GM12878 (cell line): Measurements from ENCODE around the gene CHD6. TPM values are rescaled to one million over a fixed set of nuclear protein-coding genes. Genes with fewer than 3 reads are reported as not detected.

Experiments used
- ATAC-seq: fragments of 200-7000 bp; cut with Tn5 transposase; 3 replicates; pipeline ENCODE4 v1.9.1; 2020; ENCODE audit warnings: mild to moderate bottlenecking, moderate library complexity
- BruUV-seq: library from RNA; stranded (reverse); fragments of 400-500 nt; replicated peaks from 2 replicates; lab custom pipeline; 2021; lab: Mats Ljungman, UMichigan
- CTCF ChIA-PET: fragments of 300-600 bp; sonication (Branson Sonifier 250); formaldehyde crosslinking; extraction: SDS; loops from one replicate; lab custom pipeline; 2021; ENCODE audit warnings: inconsistent platforms; lab: Yijun Ruan, JAX
- POLR2A ChIA-PET: fragments of 350-600 bp; formaldehyde crosslinking; extraction: SDS; loops from one replicate; lab custom pipeline; 2021; ENCODE audit warnings: inconsistent platforms; lab: Charles Lee
- RAD21 ChIA-PET: fragments of 300-600 bp; sonication (Branson Sonifier 250); formaldehyde crosslinking; loops from one replicate; lab custom pipeline; 2023; ENCODE audit warnings: antibody characterized with exemption; ENCODE audit not compliant: unreplicated experiment; lab: Charles Lee
- SMC1A ChIA-PET: fragments of 300-600 bp; sonication (Branson Sonifier 250); formaldehyde crosslinking; loops from one replicate; lab custom pipeline; 2023; ENCODE audit not compliant: unreplicated experiment, uncharacterized antibody; lab: Charles Lee
- DNase-seq: peaks from one replicate; pipeline ENCODE4 v3.0.0-alpha.2; 2011; ENCODE audit warnings: low read depth, low spot score
- FAIRE-seq: peaks from 3 replicates; lab custom pipeline; 2011; peaks lifted over from hg19 to GRCh38; lab: Jason Lieb, UNC
- H2AFZ ChIP-seq: 2 replicates; pipeline ENCODE4 v1.6.0; 2011; ENCODE audit warnings: low read depth, low read length, control low read depth; ENCODE audit not compliant: control insufficient read depth
- H3K27ac ChIP-seq: 2 replicates; pipeline ENCODE4 v1.5.1; 2011; ENCODE audit warnings: control low read depth; ENCODE audit not compliant: control insufficient read depth, insufficient read depth
- H3K27me3 ChIP-seq, 2 experiments: replicated peaks in 1 of 2; 2 replicates each; pipeline versions ENCODE4 v1.6.0 to v1.6.1; 2011; ENCODE audit warnings: low read length in 1 of 2; ENCODE audit not compliant: control insufficient read depth in 2 of 2, insufficient read depth in 2 of 2
- H3K36me3 ChIP-seq, 2 experiments: 2 replicates each; pipeline ENCODE4 v1.5.1; 2011; ENCODE audit warnings: low read length in 1 of 2; ENCODE audit not compliant: control insufficient read depth in 2 of 2, insufficient read depth in 2 of 2
- H3K4me1 ChIP-seq: 2 replicates; pipeline ENCODE4 v1.6.1; 2011; ENCODE audit warnings: mild to moderate bottlenecking, low read length, moderate library complexity, mixed read lengths; ENCODE audit not compliant: control insufficient read depth, insufficient read depth
- H3K4me2 ChIP-seq: 2 replicates; pipeline ENCODE4 v1.6.0; 2011; ENCODE audit warnings: control low read depth; ENCODE audit not compliant: control insufficient read depth, insufficient read depth
- H3K4me3 ChIP-seq: fragments of 200-600 bp; sonication (generic); 2 replicates; pipeline ENCODE4 v1.5.1; 2016
- H3K79me2 ChIP-seq: 2 replicates; pipeline ENCODE4 v1.6.0; 2011; ENCODE audit warnings: low read length; ENCODE audit not compliant: control insufficient read depth, insufficient read depth
- H3K9ac ChIP-seq: 2 replicates; pipeline ENCODE4 v1.8.0; 2011; ENCODE audit warnings: low read length, control low read depth, mixed read lengths; ENCODE audit not compliant: control insufficient read depth, insufficient read depth
- H3K9me3 ChIP-seq: replicated peaks from 3 replicates; pipeline ENCODE4 v1.5.1; 2011; ENCODE audit warnings: mild to moderate bottlenecking, low read length; ENCODE audit not compliant: control insufficient read depth, insufficient read depth
- H4K20me1 ChIP-seq: 2 replicates; pipeline ENCODE4 v1.6.0; 2011; ENCODE audit not compliant: control insufficient read depth, insufficient read depth
- ASH2L ChIP-seq: fragments of 300-600, 200-600 bp; sonication (generic); IDR thresholded peaks from 2 replicates; pipeline ENCODE4 v1.6.1; 2017; ENCODE audit warnings: low read depth, mild to moderate bottlenecking, borderline replicate concordance
- ATF3 ChIP-seq: IDR thresholded peaks from 2 replicates; pipeline ENCODE4 v1.6.1; 2011; ENCODE audit warnings: low read depth, mild to moderate bottlenecking, low read length, moderate library complexity, borderline replicate concordance; ENCODE audit errors: extremely low read depth
- BCLAF1 ChIP-seq: fragments of 450-650 bp; IDR thresholded peaks from 2 replicates; pipeline ENCODE4 v1.6.1; 2017; ENCODE audit warnings: antibody characterized with exemption, mild to moderate bottlenecking, moderate library complexity
- CREM ChIP-seq: IDR thresholded peaks from 2 replicates; pipeline ENCODE4 v1.6.1; 2014; ENCODE audit warnings: antibody characterized with exemption, low read depth
- EGR1 ChIP-seq, 2 experiments: IDR thresholded peaks; 1 replicate in 1 of 2; 2 replicates in 1 of 2; pipeline ENCODE4 v1.6.1; 2011 to 2012; ENCODE audit warnings: low read depth in 2 of 2, low read length in 2 of 2, borderline replicate concordance in 1 of 2, mild to moderate bottlenecking in 1 of 2, moderate library complexity in 1 of 2
- EZH2 ChIP-seq: IDR thresholded peaks from 2 replicates; pipeline ENCODE4 v1.6.1; 2012; ENCODE audit warnings: low read depth, mild to moderate bottlenecking, control low read depth, inconsistent platforms, low read length, borderline replicate concordance; ENCODE audit not compliant: control insufficient read depth
- FOXM1 ChIP-seq: IDR thresholded peaks from 2 replicates; pipeline ENCODE4 v1.6.1; 2012; ENCODE audit warnings: low read depth, mild to moderate bottlenecking, inconsistent platforms, low read length, moderate library complexity
- HDAC2 ChIP-seq: fragments of 200-600 bp; sonication (generic); IDR thresholded peaks from 2 replicates; pipeline ENCODE4 v1.6.1; 2017
- HSF1 ChIP-seq: fragments of 150-350 bp; IDR thresholded peaks from 2 replicates; pipeline ENCODE4 v1.6.1; 2014; ENCODE audit warnings: mild to moderate bottlenecking, low read depth, low read length
- JUNB ChIP-seq: IDR thresholded peaks from 2 replicates; pipeline ENCODE4 v1.6.1; 2016; ENCODE audit warnings: antibody characterized with exemption, mild to moderate bottlenecking
- RB1 ChIP-seq: fragments of 450-650 bp; formaldehyde crosslinking; IDR thresholded peaks from 2 replicates; pipeline ENCODE4 v1.6.1; 2017; ENCODE audit warnings: mild to moderate bottlenecking, borderline replicate concordance
- SIX5 ChIP-seq: IDR thresholded peaks from 2 replicates; pipeline ENCODE4 v1.6.1; 2011; ENCODE audit warnings: mild to moderate bottlenecking, low read depth, low read length, moderate library complexity; ENCODE audit not compliant: severe bottlenecking
- SP1 ChIP-seq: IDR thresholded peaks from one replicate; pipeline ENCODE4 v1.6.1; 2011; ENCODE audit warnings: low read depth, low read length
- SREBF2 ChIP-seq: IDR thresholded peaks from 2 replicates; pipeline ENCODE4 v1.6.1; 2012; ENCODE audit warnings: mild to moderate bottlenecking, low read length
- TCF3 ChIP-seq: IDR thresholded peaks from 2 replicates; pipeline ENCODE4 v1.6.1; 2012; ENCODE audit warnings: low read depth, mild to moderate bottlenecking, low read length, borderline replicate concordance; ENCODE audit not compliant: insufficient read depth
- TCF7 ChIP-seq: IDR thresholded peaks from 2 replicates; pipeline ENCODE4 v1.6.1; 2014; ENCODE audit warnings: antibody characterized with exemption, borderline replicate concordance
- YY1 ChIP-seq: IDR thresholded peaks from 2 replicates; pipeline ENCODE4 v1.6.1; 2011; ENCODE audit warnings: low read depth, mild to moderate bottlenecking, low read length
- ZNF384 ChIP-seq: IDR thresholded peaks from 2 replicates; pipeline ENCODE4 v1.6.1; 2012; ENCODE audit warnings: low read depth, mild to moderate bottlenecking, low read length, improper control_type of control experiment, borderline replicate concordance
- WGBS: methylation state at CpG from one replicate; pipeline ENCODE4 v1.1.6; 2016; ENCODE audit warnings: low lambda C conversion rate; ENCODE audit not compliant: insufficient replicate concordance, insufficient coverage; ENCODE audit errors: missing lambda C conversion rate; 5-methylcytosine and 5-hydroxymethylcytosine counted together
- in situ Hi-C: fragments of 300-500 bp; cut with MboI; formaldehyde crosslinking; loops from 9 replicates; pipeline ENCODE4 v1.14.3; 2018; ENCODE audit warnings: mixed read lengths
- intact Hi-C: fragments of 100-400 bp; cut with micrococcal nuclease; formaldehyde crosslinking; loops from one replicate; pipeline ENCODE4 v1.14.2; 2022; ENCODE audit not compliant: unreplicated experiment
- polyA plus RNA-seq, 11 experiments: library from polyadenylated mRNA; depleted of rRNA in 4 of 11; unstranded in 6 of 11; stranded (reverse) in 5 of 11; fragments of >200 nt; fragmentation: Nextera tagmentation in 4 of 11; fragmentation: Illumina TruSeq in 1 of 11; extraction: Ambion mirVana in 4 of 11; extraction: Trizol in 1 of 11; gene quantifications; 1 replicate in 1 of 11; 2 replicates in 10 of 11; pipeline versions ENCODE4 v1.2.1 to v1.2.3, GENCODE V29; 2011 to 2016; ENCODE audit warnings: inconsistent platforms in 2 of 11, missing spikeins in 2 of 11, low read depth in 1 of 11
- total RNA-seq, 4 experiments: library from RNA; depleted of rRNA in 3 of 4; stranded (reverse); fragments of >200 nt in 3 of 4; fragmentation: Illumina TruSeq in 1 of 4; extraction: Trizol in 1 of 4; gene quantifications; 2 replicates each; pipeline versions ENCODE4 v1.2.1 to v1.2.3, GENCODE V29; 2013 to 2021

Gene CHD6
- total and polyA plus RNA-seq, 10 of the 15 experiments (the other 5 are each of a cell fraction or from before 2014, with no cell fraction given) = 4.3 to 25.5 (median 17.1) TPM

- intact Hi-C loops = no loop called here
- Histone ChIP-seq H2AFZ (no peak overlapping the region), H3K27me3 (peaks cover 0 to 15% of the 10 kb centered on the region in 2 experiments), H3K4me1 (peaks cover 14% of the 10 kb centered on the region), H3K27ac (no peak overlapping the region), H3K9me3 (no peaks in the 10 kb centered on the region), H3K4me3 (no peak overlapping the region), H3K4me2 (no peak overlapping the region), H3K36me3 (no peaks in the 10 kb centered on the region), H3K79me2 (no peaks in the 10 kb centered on the region), H3K9ac (no peak overlapping the region), H4K20me1 (no peaks in the 10 kb centered on the region)
- no TSS peak for BruUV-seq
- ChIA-PET CTCF (no interaction called here), RAD21 (no interaction called here), SMC1A (no interaction called here), POLR2A (no interaction called here)
- in situ Hi-C loops = no loop called here
- no peak for ATAC-seq
- TF ChIP-seq SIX5 (no peak), TCF7 (no peak), TCF3 (no peak), BCLAF1 (no peak), JUNB (no peak), SP1 (no peak), EGR1 (IDR thresholded peaks at IDR 0.05; ENCODE audit: borderline replicate concordance in 1 of 2, low read depth in 2 of 2, low read length in 2 of 2) (no peak), ATF3 (no peak), RB1 (no peak), CREM (no peak), FOXM1 (no peak), EZH2 (no peak), HDAC2 (no peak), SREBF2 (no peak), YY1 (no peak), HSF1 (no peak), ZNF384 (no peak), ASH2L (no peak)
- WGBS = 31% methylated on average over 70 of the region's 76 CpGs
- no peak for DNase-seq
- no peak for FAIRE-seq
Measured at GRCh38 chr20:41365777-41366545, 252.2 kb downstream of the CHD6 start.
